Motor neuron (in vitro differentiated cells): ENCODE data around the gene TCHP. TPM values are rescaled to one million over a fixed set of nuclear protein-coding genes. Genes with fewer than 3 reads are reported as not detected.
"Not testable (repeated sequence)": the region's sequence is repeated elsewhere in the genome, so short reads cannot be mapped to it uniquely, and the experiment has no call there.

Experiments
- ATAC-seq, 8 experiments: fragments of 200-7000 bp; cut with Tn5 transposase; replicated peaks in 6 of 8; 2 replicates each; pipeline ENCODE4 v1.8.0; 2021; ENCODE audit warnings: mild to moderate bottlenecking in 8 of 8, moderate library complexity in 8 of 8
- H3K27ac ChIP-seq, 2 donors: fragments of 250-450 bp; sonication (Bioruptor Pico); 2 replicates each; pipeline ENCODE4 v1.9.0; 2021; ENCODE audit warnings: antibody characterized with exemption in 2 of 2, mild to moderate bottlenecking in 2 of 2, moderate library complexity in 1 of 2
- H3K4me1 ChIP-seq, 2 donors: fragments of 250-450 bp; sonication (Bioruptor Pico); replicated peaks in 1 of 2; 2 replicates each; pipeline ENCODE4 v1.6.1; 2021; ENCODE audit warnings: antibody characterized with exemption in 2 of 2, mild to moderate bottlenecking in 2 of 2, moderate library complexity in 1 of 2
- H3K4me3 ChIP-seq, 5 donors: fragments of 250-450 bp; sonication (Bioruptor Pico); 2 replicates each; pipeline ENCODE4 v1.9.0; 2021; ENCODE audit warnings: antibody characterized with exemption in 5 of 5, mild to moderate bottlenecking in 5 of 5, moderate library complexity in 4 of 5
- WGBS, 10 experiments: fragments of 450-650 bp; shearing (Covaris generic); methylation state at CpG; one replicate each; pipeline ENCODE4 v1.0.0; 2022; 5-methylcytosine and 5-hydroxymethylcytosine counted together
- in situ Hi-C, 9 experiments: fragments of 400-800 bp; cut with MboI; loops; one replicate each; pipeline ENCODE4 v1.15.0; 2021; ENCODE audit warnings: low sequenced_read_pairs in 9 of 9, low pct_unique_long_range_greater_than_20kb in 2 of 9; ENCODE audit not compliant: unreplicated experiment in 9 of 9
- total RNA-seq, 8 experiments: library from RNA; unstranded; fragments of 300-600 nt; gene quantifications; 2 replicates each; pipeline versions ENCODE4 v1.2.3 to v1.2.4, GENCODE V29; 2022

TCHP gene
- total RNA-seq, 8 experiments from 2014 or later = 7.5 to 23.7 (median 14.3) TPM

DNA sequence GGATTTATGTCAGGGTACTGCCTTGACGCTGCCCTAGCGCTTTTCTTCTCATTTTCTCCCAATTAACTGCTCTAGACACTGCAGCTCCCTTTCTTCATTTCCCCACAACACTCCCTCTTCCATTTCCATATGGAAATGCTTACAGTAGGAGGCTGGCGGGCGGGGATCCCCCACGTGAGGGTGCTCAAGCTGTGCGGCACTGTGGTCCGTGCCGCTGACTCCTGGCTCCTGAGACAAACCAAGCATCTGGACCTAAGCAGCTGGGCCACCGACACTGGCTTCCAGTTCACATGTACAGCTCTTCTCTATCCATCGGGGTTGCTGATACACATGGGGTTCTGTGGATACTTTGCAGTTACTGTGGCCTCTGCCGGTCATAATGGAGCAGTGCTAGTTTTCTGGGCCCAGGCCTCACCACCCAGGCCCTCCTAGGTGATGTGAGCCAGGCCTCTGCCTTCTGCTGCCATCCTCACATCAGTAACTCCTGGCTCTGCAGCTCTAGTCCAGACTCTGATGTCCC is 20.2 kb downstream of the TCHP start:
- WGBS, 10 experiments = 50 to 90% (median 78%) methylated on average over 1 to 7 of the region's 11 CpGs; no CpG with 5 or more reads in 4 of the 10 experiments
- no peak overlapping the region for H3K4me3 ChIP-seq
- H3K4me1 ChIP-seq = no peaks in the 10 kb centered on the region
- peak in 3 of 8 experiments; percentile 73 to 98 (median 98) for ATAC-seq
- no peak overlapping the region for H3K27ac ChIP-seq
- in situ Hi-C loops = no loop called here

DNA sequence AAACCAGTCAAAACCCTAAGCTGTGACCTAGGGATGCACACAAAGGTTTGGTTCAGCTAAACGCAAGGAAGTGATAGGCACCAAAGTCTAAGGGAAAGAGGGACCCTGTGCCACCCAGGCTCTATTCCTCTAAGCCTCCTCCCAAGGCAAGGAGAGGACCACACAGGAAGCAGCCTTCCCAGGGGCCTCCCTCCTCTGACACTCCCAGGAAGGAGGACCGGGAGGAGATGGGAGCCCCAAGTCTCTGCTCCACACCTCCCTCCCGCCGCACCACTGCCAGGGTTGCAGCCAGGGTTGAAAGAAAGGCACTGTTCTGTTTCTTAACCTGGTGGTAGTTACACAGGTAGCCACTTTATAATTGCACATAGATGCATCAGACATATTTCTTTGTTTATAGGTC is 21.9 kb downstream of the TCHP start:
- H3K4me1 ChIP-seq = peaks cover 0 to 2% of the 10 kb centered on the region in 2 donors
- ATAC-seq = no peak
- WGBS, 10 experiments = 60 to 100% (median 90%) methylated on average over 1 to 4 of the region's 4 CpGs; no CpG with 5 or more reads in 4 of the 10 experiments
- H3K27ac ChIP-seq = no peak overlapping the region
- in situ Hi-C loops = no loop called here
- H3K4me3 ChIP-seq = no peak overlapping the region

DNA sequence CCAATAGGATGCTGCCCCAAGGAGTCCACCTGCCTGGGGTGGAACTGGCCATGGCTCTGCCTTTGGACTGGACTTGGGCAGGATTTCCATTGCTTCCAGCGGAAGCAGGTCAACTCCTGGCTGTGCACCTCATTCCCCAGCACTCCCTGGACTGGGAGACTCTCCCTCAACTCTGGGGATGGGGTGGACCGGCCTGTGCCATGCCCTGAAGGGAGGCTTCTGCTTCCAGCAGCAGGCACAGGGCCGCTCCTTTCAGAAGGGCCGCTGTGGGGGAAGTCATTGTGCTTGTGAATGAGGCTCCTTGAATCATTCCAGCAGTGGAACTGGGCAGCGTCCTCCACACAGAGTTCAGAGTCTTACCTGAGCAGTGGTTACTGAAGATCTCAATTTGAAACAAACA is 23.0 kb downstream of the TCHP start:
- no peak for ATAC-seq
- in situ Hi-C loops = no loop called here
- H3K27ac ChIP-seq = no peak overlapping the region
- peaks cover 0 to 2% of the 10 kb centered on the region in 2 donors for H3K4me1 ChIP-seq
- no peak overlapping the region for H3K4me3 ChIP-seq
- WGBS, 10 experiments = 67 to 100% (median 82%) methylated on average over 1 to 5 of the region's 5 CpGs; no CpG with 5 or more reads in 3 of the 10 experiments

DNA sequence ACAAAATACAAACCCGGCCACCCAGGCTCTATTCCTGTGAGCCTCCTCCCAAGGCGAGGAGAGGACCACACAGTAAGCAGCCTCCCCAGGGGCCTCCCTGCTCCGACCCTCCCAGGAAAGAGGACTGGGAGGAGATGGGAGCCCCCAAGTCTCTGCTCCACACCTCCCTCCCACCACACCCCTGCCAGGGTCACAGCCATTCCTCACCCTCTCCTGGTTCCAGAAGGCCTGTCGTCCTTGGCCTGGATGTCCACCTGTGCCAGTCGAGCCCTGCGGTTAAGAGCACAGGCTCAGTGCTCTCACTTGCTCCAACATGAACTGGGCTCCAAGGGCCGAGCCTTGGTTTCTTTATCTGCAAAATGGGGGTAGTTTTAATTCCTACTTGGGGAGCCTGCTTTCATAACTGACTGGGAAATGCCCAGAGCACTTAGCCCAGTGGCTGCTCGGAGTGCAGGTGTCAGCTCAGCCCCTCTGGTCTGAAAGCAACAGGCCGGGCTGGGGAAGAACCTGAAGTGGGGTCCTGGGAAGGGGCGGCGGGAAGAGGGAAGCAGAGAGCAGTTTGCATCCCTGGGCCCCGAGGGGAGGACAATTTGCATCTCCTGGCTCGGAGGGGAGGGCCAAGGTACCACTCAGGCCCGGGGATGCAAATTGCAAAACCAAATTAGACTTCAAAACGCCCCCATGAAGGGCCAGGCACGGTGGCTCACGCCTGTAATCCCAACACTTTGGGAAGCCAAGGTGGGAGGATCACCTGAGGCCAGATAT is 23.6 kb downstream of the TCHP start:
- Histone ChIP-seq H3K4me1 (peaks cover 0 to 2% of the 10 kb centered on the region in 2 donors), H3K27ac (no peak overlapping the region), H3K4me3 (no peak overlapping the region)
- in situ Hi-C loops = no loop called here
- no peak for ATAC-seq
- 20 to 86% (median 60%) methylated on average over 1 to 7 of the region's 17 CpGs; no CpG with 5 or more reads in 3 of the 10 experiments for WGBS, 10 experiments

DNA sequence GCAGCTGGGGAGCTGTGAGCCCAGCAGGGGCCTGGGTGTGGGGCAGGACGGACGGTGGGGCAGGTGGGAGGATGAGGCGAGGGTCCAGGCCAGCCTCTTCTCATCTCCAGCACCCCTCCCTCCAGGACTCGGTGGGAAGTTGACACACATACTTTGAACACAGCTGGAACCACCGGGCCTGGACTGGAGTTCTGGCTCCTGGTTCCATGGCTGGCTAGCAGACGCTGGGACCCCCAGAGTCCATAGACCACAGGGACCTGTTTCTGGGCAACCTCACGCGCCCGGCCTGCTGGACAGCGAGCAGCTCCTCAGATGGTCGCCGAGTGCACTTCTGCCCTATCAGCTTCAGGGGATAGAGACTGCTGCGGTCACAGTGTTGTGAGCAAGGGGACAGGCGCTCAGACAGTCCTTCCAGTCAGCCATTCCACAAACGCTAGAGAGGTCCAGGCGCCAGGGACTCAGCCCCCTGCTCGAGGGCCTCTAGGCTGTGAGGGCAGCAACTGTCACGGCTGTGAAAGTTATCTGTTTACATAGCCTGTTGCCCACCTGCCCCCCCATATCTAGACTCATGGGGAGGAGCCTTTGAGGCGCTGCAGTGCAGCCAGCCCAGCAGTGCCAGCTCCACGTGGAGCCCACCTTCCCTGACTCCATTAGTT is 25.2 kb downstream of the TCHP start:
- no peak overlapping the region for H3K27ac ChIP-seq
- ATAC-seq = peak in 6 of 8 experiments; percentile 18 to 84 (median 38)
- WGBS, 10 experiments = 20 to 100% (median 73%) methylated on average over 1 to 8 of the region's 20 CpGs; no CpG with 5 or more reads in 5 of the 10 experiments
- in situ Hi-C loops = no loop called here
- no peak overlapping the region for H3K4me3 ChIP-seq
- H3K4me1 ChIP-seq = peaks cover 0 to 2% of the 10 kb centered on the region in 2 donors

DNA sequence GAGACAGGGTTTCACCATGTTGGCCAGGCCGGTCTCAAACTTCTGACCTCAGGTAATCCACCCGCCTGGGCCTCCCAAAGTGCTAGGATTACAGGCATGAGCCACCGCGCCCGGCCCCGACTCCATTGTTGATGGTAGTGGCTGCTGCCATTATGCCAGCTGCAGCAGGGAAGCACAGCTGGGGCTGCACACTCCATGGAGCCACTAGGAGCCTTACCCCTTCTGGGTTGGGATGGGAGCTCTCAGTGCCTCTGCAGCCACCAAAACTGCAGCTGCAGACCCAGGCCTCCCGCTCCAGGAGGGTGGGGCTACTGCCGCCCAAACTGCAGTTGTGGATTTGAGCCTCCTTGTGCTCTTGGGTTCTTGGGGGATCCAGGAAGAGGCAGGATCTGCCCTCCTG is 25.9 kb downstream of the TCHP start:
- no peak for ATAC-seq
- H3K4me3 ChIP-seq = no peak overlapping the region
- peaks cover 0 to 2% of the 10 kb centered on the region in 2 donors for H3K4me1 ChIP-seq
- WGBS, 10 experiments = 100% methylated on average over 1 of the region's 8 CpGs; no CpG with 5 or more reads in 8 of the 10 experiments
- H3K27ac ChIP-seq = no peak overlapping the region
- in situ Hi-C loops = no loop called here

DNA sequence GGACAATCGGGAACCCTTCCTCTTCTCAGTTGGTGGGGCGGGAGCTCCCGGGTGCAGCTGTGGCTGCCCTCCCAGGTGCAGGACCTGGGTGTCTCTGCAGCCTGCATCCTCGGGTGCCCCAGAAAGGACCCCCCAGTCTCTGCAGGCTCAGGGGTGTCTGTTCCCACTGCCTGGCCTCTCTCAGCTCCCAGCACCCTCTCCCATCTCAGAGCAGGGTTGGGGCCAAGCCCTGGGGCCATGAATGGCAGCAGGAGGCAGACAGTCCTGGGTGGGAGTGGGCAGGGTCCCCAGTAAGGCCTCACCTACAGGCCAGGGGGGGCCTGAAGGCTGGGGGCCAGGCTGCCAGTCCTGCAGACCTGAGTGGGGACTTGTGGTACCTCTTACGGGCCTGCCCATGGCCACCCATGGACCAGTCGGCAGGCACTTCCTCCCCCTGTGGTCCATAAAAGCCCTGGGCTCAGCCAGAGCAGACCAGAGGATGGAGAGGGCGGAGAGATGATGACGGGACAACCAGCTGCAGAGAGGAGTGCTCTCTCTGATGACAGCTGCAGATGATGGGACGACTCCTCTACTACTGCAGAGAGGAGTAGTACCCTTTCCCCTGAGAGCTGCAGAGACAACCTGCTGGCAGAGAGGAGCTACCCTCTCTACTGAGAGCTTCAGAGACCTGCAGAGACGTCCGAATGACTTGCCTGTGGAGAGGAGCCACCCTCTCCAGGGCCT is 26.6 kb downstream of the TCHP start:
- Histone ChIP-seq H3K4me1 (peaks cover 0 to 2% of the 10 kb centered on the region in 2 donors), H3K4me3 (no peak overlapping the region), H3K27ac (no peak overlapping the region)
- WGBS, 10 experiments = 85 to 96% (median 90%) methylated on average over 2 to 5 of the region's 11 CpGs; no CpG with 5 or more reads in 6 of the 10 experiments
- no peak for ATAC-seq
- in situ Hi-C loops = no loop called here

DNA sequence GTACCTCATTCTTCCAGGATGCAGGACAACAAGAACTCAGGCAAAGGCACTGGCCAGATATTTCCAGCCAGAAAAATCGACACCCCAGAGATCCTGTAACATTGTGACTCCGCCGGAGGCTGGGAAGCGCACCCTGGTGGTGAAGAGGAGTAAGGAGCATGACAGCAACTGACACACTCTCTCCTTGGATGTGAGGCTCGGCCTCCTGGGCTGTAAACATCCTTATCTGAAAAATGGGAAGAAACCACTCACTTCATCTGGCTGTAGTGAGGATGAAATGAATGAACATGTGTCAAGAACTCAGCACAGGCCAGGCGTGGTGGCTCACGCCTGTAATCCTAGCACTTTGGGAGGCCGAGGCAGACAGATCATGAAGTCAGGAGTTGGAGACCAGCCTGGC is 27.5 kb downstream of the TCHP start:
- in situ Hi-C loops = no loop called here
- ATAC-seq = peak in 3 of 8 experiments; percentile 80 to 97 (median 93)
- H3K27ac ChIP-seq = no peak overlapping the region
- no peak overlapping the region for H3K4me3 ChIP-seq
- H3K4me1 ChIP-seq = peaks cover 0 to 2% of the 10 kb centered on the region in 2 donors
- WGBS, 10 experiments = 80 to 100% (median 94%) methylated on average over 2 to 3 of the region's 8 CpGs; no CpG with 5 or more reads in 5 of the 10 experiments

DNA sequence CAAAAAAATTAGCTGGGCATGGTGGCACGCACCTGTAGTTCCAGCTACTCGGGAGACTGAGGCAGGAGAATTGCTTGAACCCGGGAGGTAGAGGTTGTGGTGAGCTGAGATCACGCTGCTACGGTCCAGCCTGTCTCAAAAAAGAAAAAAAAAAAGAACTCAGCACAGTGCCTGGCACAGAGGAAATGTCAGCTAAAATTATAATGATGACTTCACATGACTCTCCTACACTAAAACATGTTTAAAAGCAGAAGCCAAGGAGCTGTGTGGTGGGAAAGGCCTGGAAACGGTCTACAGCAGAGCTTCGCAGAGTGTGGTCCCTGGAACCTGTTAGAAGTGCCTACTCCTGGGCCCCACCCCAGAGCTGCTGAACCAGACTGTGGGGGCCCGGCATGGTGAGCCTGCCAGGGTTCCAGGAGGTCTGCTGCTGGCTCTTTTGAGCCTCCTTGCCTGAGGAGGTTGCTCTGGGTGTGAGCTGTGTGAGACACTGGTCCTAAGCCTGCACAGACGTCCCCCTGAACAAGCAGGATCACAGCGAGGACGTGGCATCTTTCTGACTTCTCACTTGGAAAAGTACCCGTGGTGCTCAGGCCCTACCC is 28.1 kb downstream of the TCHP start:
- Histone ChIP-seq H3K27ac (no peak overlapping the region), H3K4me1 (peaks cover 0 to 2% of the 10 kb centered on the region in 2 donors), H3K4me3 (no peak overlapping the region)
- no peak for ATAC-seq
- 50 to 100% (median 88%) methylated on average over 1 to 10 of the region's 12 CpGs for WGBS, 10 experiments
- in situ Hi-C loops = no loop called here

DNA sequence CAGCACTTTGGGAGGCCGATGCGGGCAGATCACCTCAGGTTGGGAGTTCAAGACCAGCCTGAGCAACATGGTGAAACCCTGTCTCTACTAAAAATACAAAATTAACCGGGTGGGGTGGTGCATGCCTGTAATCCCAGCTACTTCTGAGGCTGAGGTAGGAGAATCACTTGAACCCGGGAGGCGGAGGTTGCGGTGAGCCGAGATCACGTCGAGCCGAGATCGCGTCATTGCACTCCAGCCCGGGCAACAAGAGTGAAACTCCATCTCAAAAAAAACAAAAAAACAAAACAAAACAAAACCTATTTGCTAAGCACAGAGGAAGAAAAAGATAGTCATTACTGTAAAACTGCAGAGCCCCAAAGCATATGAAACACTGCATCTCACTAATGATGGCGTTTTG is 29.3 kb downstream of the TCHP start:
- H3K4me3 ChIP-seq, H3K4me1 ChIP-seq, ATAC-seq, in situ Hi-C loops, H3K27ac ChIP-seq: not testable (repeated sequence)
- WGBS, 10 experiments = 53 to 100% (median 94%) methylated on average over 2 to 14 of the region's 14 CpGs; no CpG with 5 or more reads in 4 of the 10 experiments

DNA sequence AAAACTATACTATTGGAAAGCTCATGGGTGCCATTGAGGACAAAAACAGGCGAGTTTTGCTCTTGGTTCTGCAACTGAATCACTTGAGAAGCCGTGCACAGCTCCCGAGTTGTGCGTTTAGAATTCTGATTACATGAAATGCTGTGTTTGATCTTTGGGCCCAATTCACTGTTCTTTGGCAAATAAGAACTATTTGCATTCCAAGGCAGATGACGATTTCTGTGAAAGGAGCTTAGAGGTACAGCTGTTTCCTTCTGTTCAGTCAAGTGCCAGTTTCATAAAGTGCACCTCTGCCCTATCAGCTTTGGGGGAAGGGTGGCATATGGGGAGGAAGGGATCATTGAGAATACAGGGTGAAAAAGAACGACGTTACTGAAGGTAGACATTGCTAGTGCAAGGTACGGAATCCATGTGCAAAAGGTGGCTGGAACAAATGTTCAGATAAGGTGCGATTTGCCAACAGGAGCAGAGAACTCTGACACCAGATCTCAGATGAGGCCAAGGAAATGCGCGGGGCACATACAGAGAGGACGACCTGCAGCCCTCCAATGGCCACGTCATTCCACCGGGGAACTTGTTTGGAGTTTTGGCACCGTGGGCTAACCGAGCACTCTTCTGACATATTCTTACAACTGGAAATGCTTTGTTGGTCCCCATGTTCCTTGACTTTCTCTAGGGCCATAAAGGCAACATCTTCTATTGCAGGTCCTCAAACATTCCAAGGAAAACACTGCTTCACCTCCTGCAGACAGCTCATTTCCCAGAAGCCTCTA is 30.1 kb downstream of the TCHP start:
- H3K4me1 ChIP-seq = peaks cover 0 to 2% of the 10 kb centered on the region in 2 donors
- no peak overlapping the region for H3K27ac ChIP-seq
- 60 to 100% (median 89%) methylated on average over 1 to 15 of the region's 16 CpGs for WGBS, 10 experiments
- in situ Hi-C loops = no loop called here
- no peak overlapping the region for H3K4me3 ChIP-seq
- no peak for ATAC-seq

DNA sequence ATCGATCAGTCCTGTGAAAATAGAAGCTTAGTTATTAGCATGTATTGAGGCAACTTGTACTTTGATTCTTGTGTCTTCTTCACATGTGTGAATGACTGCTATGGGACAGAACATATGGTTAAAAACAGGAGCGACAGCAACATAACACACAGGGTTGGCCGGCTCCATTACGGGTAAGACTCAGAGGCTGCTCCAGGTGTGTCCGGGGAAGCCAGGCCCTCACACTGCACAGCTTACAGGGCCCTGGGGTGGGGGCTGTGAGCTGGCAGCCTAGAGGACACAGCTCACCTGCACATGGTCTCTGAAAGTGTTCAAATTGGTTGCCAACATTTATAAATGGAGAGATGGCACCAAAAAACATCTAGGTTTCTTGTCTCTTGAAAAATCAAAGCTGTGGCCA is 31.1 kb downstream of the TCHP start:
- Histone ChIP-seq H3K4me1 (no peaks in the 10 kb centered on the region), H3K4me3 (no peak overlapping the region), H3K27ac (no peak overlapping the region)
- ATAC-seq = no peak
- WGBS, 10 experiments = 100% methylated on average over 1 of the region's 5 CpGs; no CpG with 5 or more reads in 8 of the 10 experiments
- in situ Hi-C loops = no loop called here
